Stimulated activated CD8-positive, alpha-beta memory T cell treated with anti-CD3 and anti-CD28 coated beads, Interleukin-7, amount 100 ng/mL, for 4 hours (primary cell): Measurements from ENCODE around the gene CSMD2.

Experiments used
- DNase-seq, 2 donors: peaks; one replicate each; pipeline ENCODE4 v3.0.0-alpha.2; 2020; ENCODE audit warnings: low read depth in 2 of 2

Gene CSMD2

DNA sequence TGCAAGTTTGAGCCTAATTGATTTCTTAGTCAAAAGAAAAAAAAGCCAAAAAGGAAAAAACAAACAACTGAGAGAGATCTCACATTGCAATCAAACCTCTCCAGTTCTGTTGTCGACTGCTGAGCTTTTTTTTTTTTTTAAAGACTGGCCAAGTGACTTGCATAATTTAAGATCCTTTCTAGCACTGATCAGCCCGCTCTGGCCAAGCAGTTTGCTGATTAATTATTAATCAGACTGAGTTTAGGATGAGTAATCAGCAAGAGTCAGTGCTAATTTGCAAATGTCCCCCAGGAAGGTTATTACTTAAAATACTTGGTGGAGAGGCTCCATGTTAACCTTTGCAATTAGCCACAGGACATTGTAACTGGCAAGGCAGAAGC, 261.8 kb downstream of the CSMD2 start:
- DNase-seq = no peak

- no peak for DNase-seq
These were observed 262.4 kb downstream of the CSMD2 start for GRCh38 chr1:33902486-33903209.

GRCh38 chr1:33899746-33900145, 265.3 kb downstream of the CSMD2 start:
- no peak for DNase-seq

DNA sequence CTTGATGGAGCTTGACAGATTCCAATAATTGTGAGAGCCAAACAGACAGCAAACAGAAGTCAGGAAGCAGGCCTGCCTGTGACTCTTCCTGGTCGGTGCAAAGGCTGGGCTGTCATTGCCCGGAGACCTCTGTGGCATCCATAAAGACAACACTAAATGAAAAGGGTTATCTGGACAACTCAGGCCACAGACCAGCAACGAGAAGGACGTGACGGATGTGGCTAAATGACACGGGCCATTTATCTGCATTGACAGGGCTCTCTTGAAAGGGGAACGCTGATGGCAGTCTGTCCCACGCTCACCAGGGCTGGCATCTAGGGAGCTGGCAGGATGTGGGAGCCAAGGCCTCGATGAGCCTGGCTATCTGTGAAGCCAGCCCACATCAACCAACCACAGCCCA, 266.1 kb downstream of the CSMD2 start:
- DNase-seq = no peak

DNA sequence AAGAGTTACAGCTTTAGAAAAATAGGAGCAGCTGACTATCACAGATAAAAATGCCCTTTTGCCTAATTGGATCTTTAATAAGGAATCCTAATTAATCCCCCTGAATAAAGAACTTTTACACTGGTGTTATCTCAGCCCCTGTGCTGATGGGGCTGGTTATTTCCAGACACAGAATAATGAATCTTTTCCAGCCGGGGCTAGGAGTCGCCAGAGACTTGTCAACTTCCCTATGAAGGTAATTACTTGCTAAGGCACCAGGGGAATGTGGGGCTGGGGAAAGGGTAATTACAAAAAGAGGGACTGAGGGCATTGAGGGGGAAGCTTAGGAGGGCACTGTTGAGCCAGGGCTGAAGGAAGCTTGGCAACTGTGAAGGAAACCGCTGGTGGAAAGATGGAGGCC, 266.6 kb downstream of the CSMD2 start:
- DNase-seq = no peak

GRCh38 chr1:33897092-33897725, 267.8 kb downstream of the CSMD2 start:
- DNase-seq = no peak

DNA sequence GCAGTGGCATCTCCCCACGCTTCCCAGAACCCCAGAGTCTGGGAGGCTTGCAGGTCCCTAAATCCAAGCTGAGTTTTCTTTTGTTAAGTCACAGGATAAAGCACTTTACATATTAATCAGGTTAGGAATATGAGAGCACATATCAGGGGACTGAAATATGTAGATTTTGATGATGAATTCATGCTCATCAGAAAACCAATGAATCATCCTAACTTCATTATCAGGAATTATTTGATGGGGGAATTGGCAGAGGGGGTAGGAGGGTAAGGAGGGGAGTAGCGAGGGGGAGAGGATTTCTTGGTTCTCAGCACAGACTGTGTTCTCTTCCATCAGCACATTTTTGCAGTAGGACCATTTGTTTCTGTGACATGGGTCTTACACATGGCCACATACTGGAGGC, 269.1 kb downstream of the CSMD2 start:
- no peak for DNase-seq

GRCh38 chr1:33895396-33895795, 269.6 kb downstream of the CSMD2 start:
- DNase-seq = no peak

GRCh38 chr1:33893147-33893830, 271.7 kb downstream of the CSMD2 start:
- no peak for DNase-seq

GRCh38 chr1:33886496-33886895, 278.5 kb downstream of the CSMD2 start:
- DNase-seq = no peak

GRCh38 chr1:33880305-33880704, 284.7 kb downstream of the CSMD2 start:
- DNase-seq = no peak

DNA sequence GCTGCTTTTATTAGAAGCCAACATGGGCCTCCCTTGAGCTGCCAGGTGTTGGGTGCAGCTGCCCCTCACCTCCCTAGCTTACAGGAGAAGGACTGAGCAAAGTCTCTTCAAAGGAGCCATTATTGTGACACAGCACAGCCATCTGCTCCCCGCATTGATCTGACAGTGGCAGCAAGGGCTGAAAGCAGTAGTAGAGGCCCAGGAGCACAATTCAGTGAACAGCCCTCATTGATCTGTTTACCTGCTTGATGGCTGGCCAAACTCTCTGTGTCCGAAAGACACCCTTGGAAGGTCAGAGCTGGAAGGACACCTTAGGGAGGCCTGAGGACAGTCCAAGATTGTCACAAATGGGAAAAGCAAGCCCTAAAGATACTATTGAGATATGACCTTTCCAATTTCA, 286.6 kb downstream of the CSMD2 start:
- DNase-seq = no peak

GRCh38 chr1:33876970-33877650, 287.9 kb downstream of the CSMD2 start:
- no peak for DNase-seq

- DNase-seq = no peak
These were observed 289.2 kb downstream of the CSMD2 start for GRCh38 chr1:33875862-33876261.

DNA sequence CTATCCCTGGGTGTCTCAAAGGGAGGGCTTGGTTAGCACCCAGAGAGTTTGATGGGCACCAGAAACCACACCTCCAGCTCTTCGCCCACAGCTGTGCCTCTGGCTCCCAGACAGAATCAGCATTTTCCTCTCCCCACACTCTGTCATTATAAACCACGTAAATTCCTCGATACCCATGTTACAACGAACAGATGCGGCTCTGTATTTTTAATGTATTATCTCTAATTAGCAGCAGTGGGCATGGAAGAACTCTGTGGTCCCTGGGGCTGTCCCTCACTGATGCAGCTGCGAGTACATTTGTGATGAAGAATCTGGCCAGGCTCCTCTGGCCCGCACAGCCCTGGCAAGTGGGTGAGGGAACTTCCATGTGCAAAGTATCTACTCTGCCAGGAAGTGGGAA, 290.4 kb downstream of the CSMD2 start:
- DNase-seq = no peak

DNA sequence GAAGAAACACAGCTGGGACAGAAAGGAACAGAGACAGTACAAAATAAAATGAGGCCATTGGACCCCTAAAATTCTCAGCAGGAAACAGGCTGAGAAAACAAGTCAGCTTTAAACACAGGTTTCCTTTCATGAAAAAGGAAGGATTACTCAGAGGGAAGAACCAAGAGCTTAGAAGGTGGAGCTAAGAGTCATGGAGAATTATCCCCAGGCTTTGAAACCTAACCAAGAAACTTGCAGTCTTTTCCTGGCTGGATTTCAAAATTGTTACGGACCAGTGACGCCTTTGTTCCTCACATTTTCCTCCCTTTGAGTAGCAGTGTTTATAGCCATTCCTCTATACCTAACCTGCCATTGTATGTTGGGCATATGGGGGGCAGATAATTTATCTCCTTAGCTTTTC, 292.3 kb downstream of the CSMD2 start:
- DNase-seq = no peak

GRCh38 chr1:33872275-33872674, 292.8 kb downstream of the CSMD2 start:
- no peak for DNase-seq

DNA sequence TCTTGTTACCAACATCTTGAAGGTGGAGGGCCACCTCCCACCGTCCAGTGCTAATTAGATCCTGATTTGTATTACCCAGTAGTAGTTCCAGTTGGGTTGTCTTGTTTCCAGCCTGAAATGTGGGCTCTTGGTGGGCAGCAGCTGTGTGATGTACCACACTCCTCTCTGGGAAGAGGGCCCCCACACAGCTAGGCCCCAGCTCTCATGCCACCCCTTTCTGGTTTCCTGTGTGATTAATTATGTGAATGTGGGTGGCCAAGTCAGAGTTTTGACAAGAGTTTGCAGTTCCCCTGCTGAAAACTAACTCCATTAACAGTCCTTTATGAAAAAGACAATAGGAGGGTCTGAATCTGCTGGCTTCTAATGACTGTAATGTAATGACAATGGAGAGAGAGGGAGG, 297.3 kb downstream of the CSMD2 start:
- DNase-seq = no peak

- no peak for DNase-seq
These were observed 298.7 kb downstream of the CSMD2 start for GRCh38 chr1:33866281-33866680.

- DNase-seq = no peak
These were observed 300.3 kb downstream of the CSMD2 start for GRCh38 chr1:33864460-33865389.

DNA sequence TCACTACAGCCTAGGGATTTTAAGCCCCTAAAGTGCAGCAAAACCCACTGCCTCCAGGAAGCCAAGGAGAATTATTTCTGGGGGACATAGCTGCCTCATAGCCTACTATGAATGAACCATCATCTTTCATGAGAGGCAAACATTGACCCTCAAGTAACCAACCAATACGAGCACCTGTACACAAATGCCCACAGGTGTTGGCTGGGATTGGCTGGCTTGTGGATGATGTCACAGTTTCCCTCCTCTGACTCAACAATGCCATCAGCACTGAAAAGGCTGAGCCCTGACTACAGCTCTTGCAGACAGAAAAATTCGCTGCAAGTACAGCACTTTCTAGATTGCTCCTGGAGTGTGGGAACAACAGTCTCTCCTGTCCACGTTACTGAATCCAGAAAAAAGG, 301.3 kb downstream of the CSMD2 start, which contains the start of gene HMGB4:
Gene HMGB4, plus strand, starts transcription at position 301 of the 400 bp plus-strand sequence. CDS start 113 bp downstream, outside the sequence.
- no peak for DNase-seq
